HG03064 (cell line): Measurements from ENCODE around the gene GNB3.

Experiments used
- ATAC-seq: cut with Tn5 transposase; IDR thresholded peaks from one replicate; pipeline ENCODE4 v1.9.1; 2021; ENCODE audit warnings: low read depth; ENCODE audit not compliant: unreplicated experiment

Gene GNB3

GRCh38 chr12:6840761-6841515 lies at the start of gene GNB3:
GNB3 (plus strand) TSS chr12:6840925; CDS start chr12:6841288, 363 bp downstream.
- no peak for ATAC-seq

DNA sequence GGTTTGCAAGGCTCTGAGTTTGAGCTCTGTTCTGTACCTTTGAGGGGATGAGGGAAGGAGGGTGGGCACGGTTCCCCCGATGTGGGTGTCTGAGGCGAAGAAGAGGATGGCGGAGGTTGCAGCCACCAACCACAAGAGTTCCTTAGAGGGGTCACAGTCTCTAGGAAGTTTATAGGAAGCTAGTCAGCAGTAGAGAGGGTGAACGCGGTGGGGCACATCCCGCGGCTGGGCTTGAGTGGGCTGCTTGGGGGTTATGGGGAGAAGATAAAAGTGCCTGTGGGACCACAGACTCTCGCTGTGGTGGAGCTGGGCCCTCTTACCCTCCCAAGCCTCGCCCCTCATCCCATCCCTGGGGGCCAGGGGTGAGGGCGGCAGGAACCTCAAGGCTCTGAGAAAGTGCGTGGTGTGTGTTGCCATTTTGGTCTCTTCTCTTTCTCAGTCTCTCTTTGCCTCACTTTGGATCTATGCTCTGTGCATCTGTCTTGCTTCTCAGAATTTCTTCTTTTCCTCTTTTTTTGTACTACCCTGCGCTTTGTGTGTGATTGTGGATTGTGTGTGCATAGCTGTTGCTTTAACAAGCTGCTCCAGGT lies 48.7 kb upstream of the GNB3 start:
- ATAC-seq = no peak

DNA sequence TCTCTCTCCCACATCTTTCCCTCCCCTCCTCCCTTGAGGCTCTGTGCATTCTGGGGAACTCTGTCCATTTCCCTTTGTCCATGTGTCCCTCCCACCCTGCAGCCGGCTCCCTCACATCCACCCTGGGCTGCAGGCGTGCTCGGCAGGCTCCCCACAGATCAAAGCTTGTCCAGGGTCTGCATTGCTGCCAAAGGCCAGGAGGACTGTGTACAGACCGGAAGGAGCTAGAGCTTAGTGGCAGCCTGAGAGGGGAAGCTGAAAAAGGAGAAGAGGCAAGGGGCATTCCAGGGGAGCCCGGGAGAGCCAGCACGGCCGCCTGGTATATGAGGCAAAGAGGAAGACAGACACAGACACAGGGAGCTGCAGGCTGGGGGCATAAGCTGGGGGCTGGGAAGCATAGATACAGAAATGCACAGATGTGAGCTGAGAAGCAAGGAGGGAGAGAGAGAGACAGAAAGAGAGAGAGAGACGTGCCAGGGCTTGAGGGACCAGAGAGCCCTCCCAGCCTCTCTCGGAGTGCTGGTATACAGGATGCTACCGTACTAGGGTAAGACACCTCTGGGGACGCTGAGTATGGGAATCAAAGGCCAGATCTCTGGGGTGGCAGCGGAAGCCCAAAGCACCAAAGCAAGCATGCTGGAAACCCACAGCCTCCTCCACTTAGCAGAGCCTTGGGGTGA lies 48.1 kb upstream of the GNB3 start:
- no peak for ATAC-seq

GRCh38 chr12:6795088-6795487 lies 45.6 kb upstream of the GNB3 start:
- no peak for ATAC-seq

DNA sequence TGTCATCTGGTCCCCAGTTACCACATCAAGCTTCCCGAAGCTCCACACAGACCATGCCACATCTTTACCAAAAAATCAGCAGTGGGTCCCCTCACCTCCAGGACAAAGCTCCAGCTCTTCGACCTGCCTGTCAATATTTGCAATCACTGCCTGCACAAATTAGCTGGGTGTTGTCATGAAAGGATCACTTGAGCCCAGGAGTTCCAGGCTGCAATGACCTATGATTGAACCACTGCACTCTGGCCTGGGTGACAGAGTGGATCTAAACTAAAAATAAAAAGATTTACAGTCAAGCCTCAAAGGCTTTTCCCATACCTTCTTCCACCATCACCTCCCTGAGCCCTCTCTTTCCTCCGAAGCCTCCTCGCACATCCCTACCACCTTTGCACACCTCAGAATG lies 44.1 kb upstream of the GNB3 start:
- ATAC-seq = no peak

- no peak for ATAC-seq
Measured at GRCh38 chr12:6799147-6799546, 41.6 kb upstream of the GNB3 start.

GRCh38 chr12:6807170-6807569 lies 33.6 kb upstream of the GNB3 start:
- ATAC-seq = no peak

DNA sequence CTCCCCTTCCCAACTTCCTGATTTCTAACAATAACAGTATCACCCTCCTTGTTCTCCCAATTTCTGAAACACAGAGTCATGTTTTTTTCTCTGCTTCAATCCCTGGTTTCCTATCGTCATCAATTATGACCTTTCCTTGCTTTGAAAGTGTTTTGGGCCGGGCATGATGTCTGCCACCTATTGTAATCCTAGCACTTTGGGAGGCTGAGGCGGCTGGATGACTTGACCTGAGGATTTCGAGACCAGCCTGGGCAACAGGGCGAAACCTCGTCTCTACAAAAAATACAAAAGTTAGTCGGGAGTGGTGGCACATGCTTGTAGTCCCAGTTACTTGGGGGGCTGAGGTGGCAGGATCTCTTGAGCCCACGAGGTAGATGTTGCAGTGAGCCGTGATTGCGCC lies 31.7 kb upstream of the GNB3 start:
- no peak for ATAC-seq

- no peak for ATAC-seq
Measured at GRCh38 chr12:6810758-6811157, 30.0 kb upstream of the GNB3 start.

DNA sequence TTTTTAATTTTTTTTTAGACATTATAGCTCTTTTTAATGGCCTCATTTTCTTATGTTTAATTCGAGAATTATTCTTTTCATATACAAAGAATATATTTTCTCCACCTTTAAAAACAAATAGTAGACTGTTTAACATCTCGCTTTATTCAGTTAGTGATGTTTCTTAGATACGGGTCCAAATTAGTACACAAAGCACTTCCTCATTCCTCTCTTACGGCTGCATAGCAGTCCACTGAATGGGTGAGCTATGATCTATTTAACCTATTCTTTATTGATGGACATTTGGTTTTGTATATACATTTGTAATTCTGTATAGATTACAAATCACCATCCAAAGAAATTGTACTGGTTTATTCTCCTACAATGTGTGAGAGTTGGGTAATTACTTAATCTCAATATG lies 27.4 kb upstream of the GNB3 start:
- ATAC-seq = no peak

- ATAC-seq = no peak
Measured at GRCh38 chr12:6816598-6816997, 24.1 kb upstream of the GNB3 start.

DNA sequence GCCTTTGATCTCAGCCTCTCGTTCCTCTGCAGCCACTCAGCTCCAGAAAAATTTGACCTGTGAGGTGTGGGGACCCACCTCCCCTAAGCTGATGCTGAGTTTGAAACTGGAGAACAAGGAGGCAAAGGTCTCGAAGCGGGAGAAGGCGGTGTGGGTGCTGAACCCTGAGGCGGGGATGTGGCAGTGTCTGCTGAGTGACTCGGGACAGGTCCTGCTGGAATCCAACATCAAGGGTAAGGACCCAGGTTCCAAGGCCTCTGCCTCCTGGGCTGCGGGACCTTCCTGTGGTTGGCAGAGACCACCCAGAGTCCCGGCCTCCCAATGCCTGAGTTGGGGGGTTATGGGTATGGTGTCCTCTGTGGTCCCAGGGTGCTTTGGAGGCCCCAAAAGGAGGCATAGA lies 23.6 kb upstream of the GNB3 start:
- no peak for ATAC-seq

GRCh38 chr12:6817662-6818157 lies 23.0 kb upstream of the GNB3 start:
- ATAC-seq = no peak

DNA sequence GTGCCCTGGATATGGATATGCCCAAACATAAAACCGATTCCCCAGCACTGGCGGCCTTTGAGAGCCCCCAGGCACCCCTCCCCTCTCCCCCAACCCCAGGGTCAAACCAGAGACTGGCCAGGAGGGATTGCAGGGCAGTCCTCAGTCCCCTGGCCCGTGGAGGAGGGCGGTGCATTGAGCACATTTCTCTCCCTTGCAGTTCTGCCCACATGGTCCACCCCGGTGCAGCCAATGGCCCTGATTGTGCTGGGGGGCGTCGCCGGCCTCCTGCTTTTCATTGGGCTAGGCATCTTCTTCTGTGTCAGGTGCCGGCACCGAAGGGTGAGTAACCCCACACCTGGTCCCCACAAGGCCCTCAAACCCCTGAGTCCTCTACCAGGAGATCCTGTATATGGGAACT lies 22.5 kb upstream of the GNB3 start:
- no peak for ATAC-seq

DNA sequence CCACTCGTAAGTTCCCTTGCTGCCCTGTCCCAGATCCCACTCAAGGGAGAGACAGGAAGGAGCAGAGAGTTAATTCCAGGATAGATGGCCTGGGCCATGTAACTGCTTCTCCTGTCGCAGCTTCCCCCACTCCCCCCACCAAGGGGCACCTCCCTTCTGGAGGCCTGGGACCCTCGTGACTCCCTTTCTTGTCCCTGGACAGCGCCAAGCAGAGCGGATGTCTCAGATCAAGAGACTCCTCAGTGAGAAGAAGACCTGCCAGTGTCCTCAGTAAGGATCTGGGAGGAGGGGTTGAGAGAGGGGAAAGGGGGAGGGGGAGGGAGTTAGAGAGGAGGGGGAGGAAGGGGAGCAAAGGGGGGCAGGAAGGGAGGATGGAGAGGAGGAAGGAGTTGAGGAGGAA lies 22.1 kb upstream of the GNB3 start:
- ATAC-seq = no peak

DNA sequence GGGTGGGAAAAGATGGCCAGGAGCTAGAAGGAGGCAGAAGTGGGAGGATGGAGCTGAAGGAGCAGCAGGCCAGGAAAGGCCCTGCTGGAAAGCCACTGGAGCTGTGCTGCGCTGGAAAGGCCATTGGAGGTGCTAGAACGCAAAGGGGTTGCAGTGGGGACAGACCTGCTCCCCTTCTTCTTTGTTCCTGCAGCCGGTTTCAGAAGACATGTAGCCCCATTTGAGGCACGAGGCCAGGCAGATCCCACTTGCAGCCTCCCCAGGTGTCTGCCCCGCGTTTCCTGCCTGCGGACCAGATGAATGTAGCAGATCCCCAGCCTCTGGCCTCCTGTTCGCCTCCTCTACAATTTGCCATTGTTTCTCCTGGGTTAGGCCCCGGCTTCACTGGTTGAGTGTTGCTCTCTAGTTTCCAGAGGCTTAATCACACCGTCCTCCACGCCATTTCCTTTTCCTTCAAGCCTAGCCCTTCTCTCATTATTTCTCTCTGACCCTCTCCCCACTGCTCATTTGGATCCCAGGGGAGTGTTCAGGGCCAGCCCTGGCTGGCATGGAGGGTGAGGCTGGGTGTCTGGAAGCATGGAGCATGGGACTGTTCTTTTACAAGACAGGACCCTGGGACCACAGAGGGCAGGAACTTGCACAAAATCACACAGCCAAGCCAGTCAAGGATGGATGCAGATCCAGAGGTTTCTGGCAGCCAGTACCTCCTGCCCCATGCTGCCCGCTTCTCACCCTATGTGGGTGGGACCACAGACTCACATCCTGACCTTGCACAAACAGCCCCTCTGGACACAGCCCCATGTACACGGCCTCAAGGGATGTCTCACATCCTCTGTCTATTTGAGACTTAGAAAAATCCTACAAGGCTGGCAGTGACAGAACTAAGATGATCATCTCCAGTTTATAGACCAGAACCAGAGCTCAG lies 21.4 kb upstream of the GNB3 start:
- ATAC-seq = no peak

DNA sequence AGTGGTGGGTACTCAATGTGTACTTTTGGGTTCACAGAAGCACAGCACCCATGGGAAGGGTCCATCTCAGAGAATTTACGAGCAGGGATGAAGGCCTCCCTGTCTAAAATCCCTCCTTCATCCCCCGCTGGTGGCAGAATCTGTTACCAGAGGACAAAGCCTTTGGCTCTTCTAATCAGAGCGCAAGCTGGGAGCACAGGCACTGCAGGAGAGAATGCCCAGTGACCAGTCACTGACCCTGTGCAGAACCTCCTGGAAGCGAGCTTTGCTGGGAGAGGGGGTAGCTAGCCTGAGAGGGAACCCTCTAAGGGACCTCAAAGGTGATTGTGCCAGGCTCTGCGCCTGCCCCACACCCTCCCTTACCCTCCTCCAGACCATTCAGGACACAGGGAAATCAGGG lies 20.6 kb upstream of the GNB3 start:
- no peak for ATAC-seq

DNA sequence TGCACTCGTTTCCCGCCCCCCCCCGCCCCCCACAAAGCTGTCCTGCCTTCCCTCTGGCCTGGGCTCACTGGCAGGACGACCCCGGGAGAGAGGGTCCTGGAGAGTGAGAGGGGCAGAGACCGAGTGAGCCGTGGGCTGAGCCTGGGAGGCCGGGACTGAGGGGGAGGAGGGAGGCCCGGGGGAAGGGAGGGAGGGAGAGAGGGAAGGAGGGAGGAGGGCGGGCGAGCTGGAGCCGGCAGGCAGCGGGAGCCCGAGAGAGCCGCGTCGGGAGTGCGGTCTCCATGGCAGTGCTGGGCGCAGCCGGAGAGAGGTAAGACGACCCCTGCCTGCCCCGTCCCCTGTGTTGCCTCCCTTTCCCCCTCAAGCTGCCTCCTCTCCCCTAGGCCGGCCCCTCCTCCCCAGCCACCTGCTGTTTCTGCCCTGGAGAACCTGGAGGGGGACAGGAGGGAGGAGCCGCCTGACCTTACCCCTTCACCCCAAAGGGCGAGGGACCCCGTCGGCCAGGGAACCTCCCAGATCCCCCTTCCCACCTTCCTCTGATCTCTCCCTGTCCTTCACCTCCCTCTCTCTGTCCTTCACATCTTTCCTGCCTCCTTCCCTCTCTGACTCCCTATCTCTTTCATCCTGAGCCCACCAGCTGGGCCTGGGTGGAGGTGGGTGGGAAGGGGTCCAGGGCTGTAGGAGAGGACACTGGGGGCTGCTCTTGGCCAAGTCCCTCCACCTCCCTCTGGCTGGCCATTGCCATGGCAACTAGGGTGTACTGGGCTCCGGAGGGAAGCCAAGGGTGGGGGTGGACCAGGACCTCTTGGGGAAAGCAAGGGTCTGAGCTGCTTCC lies 18.9 kb upstream of the GNB3 start, which contains the start of gene GPR162:
Gene GPR162, plus strand, starts transcription at position 231 of the 835 bp plus-strand sequence. CDS start 2,078 bp downstream, outside the sequence.
- ATAC-seq = no peak

- no peak for ATAC-seq
Measured at GRCh38 chr12:6822426-6823135, 18.1 kb upstream of the GNB3 start.
